Stimulated activated CD4-positive, alpha-beta T cell treated with anti-CD3 and anti-CD28 coated beads, TNF-alpha, amount 100 ng/mL, for 4 hours (primary cell): ENCODE data around the gene MFNG.
A peak's percentile ranks its signal among the peaks of the same experiment; 100 is the strongest.
"Not testable (repeated sequence)": the region's sequence is repeated elsewhere in the genome, so short reads cannot be mapped to it uniquely, and the experiment has no call there.

Experiments used
- DNase-seq, 3 experiments: peaks; one replicate each; pipeline ENCODE4 v3.0.0-alpha.2; 2020; ENCODE audit warnings: low read depth in 3 of 3

Gene MFNG

GRCh38 chr22:37474447-37475090 is 11.6 kb downstream of the MFNG start:
- no peak for DNase-seq

GRCh38 chr22:37473437-37473946 is 12.7 kb downstream of the MFNG start:
- no peak for DNase-seq

GRCh38 chr22:37472418-37473006 is 13.7 kb downstream of the MFNG start:
- peak in 1 of 3 experiments; percentile 21 for DNase-seq

- DNase-seq = no peak
Observed at GRCh38 chr22:37471727-37472417, 14.3 kb downstream of the MFNG start.

GRCh38 chr22:37470087-37470445 is 16.1 kb downstream of the MFNG start:
- DNase-seq = no peak

GRCh38 chr22:37469416-37470086 is 16.6 kb downstream of the MFNG start:
- DNase-seq = no peak

GRCh38 chr22:37468201-37468695 is 17.9 kb downstream of the MFNG start:
- not testable (repeated sequence) for DNase-seq

GRCh38 chr22:37467391-37467955 is 18.7 kb downstream of the MFNG start:
- DNase-seq = no peak

- DNase-seq = no peak
Observed at GRCh38 chr22:37464181-37464580, 22.0 kb downstream of the MFNG start.

- DNase-seq = no peak
Observed at GRCh38 chr22:37462983-37463382, 23.2 kb downstream of the MFNG start.

- DNase-seq = no peak
Observed at GRCh38 chr22:37462436-37462835, 23.7 kb downstream of the MFNG start.

GRCh38 chr22:37461961-37462360 is 24.2 kb downstream of the MFNG start:
- no peak for DNase-seq

GRCh38 chr22:37460684-37461083 is 25.5 kb downstream of the MFNG start:
- DNase-seq = no peak

GRCh38 chr22:37459206-37459605 is 27.0 kb downstream of the MFNG start:
- no peak for DNase-seq

- peak; percentile 64 to 83 (median 79) for DNase-seq
Observed at GRCh38 chr22:37457093-37457893, 28.9 kb downstream of the MFNG start.

- DNase-seq = no peak
Observed at GRCh38 chr22:37456346-37456745, 29.8 kb downstream of the MFNG start.

GRCh38 chr22:37455896-37456295 is 30.3 kb downstream of the MFNG start:
- DNase-seq = no peak

GRCh38 chr22:37454857-37455686 is 31.1 kb downstream of the MFNG start:
- no peak for DNase-seq

GRCh38 chr22:37453696-37454095 is 32.5 kb downstream of the MFNG start:
- no peak for DNase-seq

GRCh38 chr22:37451218-37451617 is 35.0 kb downstream of the MFNG start:
- DNase-seq = no peak
